Mucosa of gallbladder (tissue), 1 donor: ENCODE measurements around the gene VWA7. TPM values are rescaled to one million over a fixed set of nuclear protein-coding genes. Genes with fewer than 3 reads are reported as not detected.
"Not testable (repeated sequence)": the region's sequence is repeated elsewhere in the genome, so short reads cannot be mapped to it uniquely, and the experiment has no call there.

Experiments used
- DNase-seq: peaks from one replicate; pipeline ENCODE4 v3.0.0-alpha.2; 2020; ENCODE audit warnings: low spot score
- total RNA-seq: library from RNA; stranded (reverse); gene quantifications from one replicate; pipeline ENCODE4 v1.2.1, GENCODE V29; 2021
- donor health status: DM: no; HTN: no; CAD: no.

The VWA7 gene, protein sequence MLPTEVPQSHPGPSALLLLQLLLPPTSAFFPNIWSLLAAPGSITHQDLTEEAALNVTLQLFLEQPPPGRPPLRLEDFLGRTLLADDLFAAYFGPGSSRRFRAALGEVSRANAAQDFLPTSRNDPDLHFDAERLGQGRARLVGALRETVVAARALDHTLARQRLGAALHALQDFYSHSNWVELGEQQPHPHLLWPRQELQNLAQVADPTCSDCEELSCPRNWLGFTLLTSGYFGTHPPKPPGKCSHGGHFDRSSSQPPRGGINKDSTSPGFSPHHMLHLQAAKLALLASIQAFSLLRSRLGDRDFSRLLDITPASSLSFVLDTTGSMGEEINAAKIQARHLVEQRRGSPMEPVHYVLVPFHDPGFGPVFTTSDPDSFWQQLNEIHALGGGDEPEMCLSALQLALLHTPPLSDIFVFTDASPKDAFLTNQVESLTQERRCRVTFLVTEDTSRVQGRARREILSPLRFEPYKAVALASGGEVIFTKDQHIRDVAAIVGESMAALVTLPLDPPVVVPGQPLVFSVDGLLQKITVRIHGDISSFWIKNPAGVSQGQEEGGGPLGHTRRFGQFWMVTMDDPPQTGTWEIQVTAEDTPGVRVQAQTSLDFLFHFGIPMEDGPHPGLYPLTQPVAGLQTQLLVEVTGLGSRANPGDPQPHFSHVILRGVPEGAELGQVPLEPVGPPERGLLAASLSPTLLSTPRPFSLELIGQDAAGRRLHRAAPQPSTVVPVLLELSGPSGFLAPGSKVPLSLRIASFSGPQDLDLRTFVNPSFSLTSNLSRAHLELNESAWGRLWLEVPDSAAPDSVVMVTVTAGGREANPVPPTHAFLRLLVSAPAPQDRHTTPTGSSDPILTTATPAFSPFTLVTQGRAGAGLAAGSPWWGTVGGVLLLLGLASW
- total RNA-seq = 18.5 TPM

DNA sequence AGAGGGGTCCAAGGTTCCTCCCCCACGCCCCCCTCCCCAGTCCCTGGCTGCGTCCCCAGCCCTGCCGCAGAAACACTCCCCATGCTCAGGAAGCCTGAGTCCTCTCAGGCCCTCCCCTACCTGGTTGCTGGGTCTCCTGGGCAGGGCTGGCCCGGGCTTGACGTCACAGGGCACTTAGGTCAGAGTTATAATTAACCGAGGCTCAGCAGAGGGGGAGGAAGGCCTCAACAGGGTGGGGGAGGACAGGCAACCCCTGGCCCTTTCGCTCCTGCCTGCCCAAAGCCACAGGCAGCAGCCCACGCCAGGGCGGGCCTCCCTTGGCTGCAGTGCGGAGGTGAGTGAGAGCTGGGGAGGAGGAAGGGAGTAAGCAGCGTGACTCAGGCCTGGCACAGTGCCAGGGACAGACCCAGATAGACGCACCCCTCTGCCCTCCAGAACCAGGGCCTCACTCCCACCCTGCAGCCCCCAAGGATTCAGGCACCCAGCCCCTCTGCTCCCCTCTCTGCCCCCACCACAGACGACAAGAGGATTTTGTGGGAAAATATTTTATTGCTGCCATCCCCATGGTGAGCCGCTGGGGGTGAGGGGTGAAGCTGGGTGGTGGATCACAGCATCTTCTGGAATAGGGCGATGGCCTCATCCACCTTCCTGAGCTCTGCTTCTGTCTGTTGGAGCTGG lies at the start of gene VWA7:
TSS of gene VWA7 (minus strand) at position 340 of the 678 bp plus-strand sequence. CDS start 549 bp downstream, outside the sequence.
- peak; percentile 84 for DNase-seq

DNA sequence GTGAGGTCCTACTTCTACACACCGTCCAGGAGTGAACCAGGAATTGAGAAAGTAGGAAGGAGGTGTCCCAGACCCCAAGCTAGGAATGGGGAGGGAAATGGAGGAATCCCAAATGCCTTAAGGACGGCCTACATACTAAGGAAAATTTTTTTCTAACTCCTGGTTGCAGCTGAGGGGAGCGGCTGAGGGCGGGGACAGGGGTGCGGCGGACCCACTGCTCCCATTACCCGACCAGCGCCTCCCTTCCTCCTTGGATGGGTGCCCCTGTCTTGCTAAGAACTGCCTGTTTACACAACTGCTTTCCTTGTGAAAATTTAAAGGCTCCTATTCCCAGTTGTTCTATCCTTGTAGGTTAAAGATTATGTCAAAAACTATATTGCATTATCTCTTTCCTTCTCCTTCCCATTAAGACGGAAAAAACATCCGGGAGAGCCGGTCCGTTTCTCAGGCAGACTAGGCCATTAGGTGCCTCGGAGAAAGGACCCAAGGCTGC lies 49.7 kb upstream of the VWA7 start:
- DNase-seq = peak; percentile 88

DNA sequence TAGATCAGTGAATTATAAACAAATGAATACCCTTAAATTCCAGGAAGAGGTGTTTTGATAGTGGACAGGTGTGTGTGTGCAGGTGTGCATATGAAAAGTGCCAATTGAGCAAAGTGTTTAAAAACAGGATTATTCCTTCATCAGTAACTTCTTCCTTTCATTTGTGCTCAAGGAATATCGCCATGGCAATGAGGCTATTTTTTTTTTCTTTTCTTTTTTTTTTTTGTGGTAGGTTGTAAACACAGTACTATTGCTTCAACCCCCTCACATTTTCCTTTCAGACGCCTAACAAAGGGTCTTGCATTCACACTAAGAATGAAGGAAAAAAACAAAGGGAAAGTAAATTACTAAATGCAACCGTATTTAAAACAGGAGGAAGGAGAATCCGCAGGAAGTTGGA lies 48.4 kb upstream of the VWA7 start:
- DNase-seq = no peak

DNA sequence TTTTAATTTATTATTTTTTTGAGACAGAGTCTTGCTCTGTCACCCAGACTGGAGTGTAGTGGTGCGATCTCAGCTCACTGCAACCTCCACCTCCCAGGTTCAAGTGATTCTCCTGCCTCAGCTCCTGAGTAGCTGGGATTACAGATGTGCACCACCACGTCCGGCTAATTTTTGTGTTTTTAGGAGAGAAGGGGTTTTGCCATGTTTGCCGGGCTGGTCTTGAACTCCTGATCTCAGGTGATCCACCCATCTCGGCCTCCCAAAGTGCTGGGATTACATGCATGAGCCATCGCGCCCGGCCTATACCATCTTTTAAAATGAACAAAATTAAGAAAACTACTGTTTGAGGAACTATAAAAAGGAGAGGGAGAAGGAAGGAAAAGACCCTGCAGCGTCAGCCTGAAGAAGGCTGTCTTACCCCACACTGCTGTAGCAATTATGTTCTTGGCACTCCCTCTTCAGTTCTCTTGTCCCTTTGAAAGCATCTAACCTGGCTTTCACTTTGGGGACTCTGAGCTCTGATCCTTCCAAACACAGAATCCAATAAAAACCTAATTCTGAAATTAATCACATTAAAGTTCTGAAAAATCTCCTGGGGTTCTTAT lies 46.6 kb upstream of the VWA7 start:
- not testable (repeated sequence) for DNase-seq

DNA sequence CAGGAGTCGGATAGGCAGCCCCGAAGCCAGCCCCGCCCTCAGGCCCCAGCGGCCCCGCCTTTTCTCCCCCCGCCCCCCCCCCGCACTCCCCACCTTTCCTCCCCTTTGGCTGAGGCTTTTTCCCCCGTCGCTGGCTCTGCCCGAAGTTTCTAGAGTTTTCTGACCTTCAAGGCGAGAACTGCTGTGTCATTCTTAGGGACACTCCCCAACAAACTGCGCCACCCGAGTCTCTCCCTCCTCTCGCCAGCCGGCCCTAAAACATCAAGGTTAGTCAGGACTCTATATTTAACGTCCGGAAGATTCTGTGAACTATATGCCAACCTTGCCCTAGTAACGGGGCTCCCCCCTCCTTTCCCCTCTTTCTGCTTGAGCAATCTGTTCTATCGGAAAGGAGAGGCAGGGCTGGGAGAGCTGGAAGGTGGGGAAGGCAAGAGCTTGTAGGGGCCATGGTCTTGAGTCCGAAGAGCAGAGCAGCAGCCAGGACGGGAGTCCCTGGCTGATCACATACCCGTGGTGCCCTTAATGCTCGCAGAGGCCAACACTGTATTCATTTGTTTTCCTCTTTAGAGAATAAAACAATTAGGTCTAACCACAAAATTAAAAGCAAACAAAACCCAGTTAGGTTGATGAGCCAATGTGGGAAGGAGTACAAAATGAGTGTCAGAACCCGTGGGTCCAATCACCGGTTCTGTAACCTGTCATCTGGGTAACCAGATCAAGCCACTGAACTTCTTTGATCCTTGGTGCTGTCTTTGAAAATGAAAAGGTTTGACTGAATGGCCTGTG lies 45.1 kb upstream of the VWA7 start:
- DNase-seq = peak; percentile 91

DNA sequence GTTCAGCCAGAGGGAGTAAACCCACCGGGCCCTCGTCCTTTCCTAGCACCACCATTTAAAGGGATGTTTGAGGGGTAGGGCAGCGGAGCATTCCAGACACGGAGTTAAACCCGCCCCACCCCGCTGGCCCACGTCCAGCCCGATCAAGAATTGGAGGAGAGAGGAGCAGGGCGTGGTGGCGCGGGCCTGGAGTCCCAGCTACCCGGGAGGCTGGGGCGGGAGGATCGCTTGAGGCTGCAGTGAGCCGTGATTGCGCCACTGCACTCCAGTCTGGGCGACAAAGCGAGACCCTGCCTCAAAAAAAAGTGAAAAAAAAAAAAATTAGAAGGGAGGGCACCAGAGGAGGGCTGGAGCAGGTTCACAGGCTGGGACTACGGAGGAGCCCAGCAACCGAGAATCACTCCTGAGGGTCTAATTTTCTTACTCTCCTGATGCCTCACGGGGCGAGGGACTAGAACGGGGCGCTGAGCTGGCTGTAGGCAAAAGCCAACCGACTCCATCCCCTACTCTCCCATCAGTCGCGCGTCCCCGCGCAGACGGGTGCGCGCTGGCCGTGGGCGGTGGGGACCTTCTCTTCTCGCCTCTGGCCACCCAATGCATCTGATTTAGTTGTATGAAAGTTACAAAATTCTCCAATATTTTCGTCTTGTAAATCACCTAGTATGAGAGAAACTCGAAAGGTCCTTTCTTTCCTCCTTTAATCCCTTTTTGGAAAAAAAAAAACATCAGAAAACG lies 44.3 kb upstream of the VWA7 start:
- DNase-seq = peak; percentile 63

DNA sequence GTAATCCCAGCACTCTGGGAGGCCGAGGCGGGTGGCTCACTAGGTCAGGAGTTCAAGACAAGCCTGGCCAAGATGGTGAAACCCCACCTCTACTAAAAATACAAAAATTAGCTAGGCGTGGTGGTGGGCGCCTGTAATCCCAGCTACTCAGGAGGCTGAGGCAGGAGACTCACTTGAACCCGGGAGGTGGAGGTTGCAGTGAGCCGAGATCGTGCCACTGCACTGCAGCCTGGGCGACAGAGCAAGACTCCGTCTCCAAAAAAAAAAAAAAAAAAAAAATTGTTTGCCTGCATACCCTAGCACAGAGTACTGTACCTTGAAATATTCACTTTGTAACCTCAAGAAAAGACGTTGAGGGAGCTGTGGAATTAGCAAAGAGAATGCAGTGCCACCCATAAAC lies 43.3 kb upstream of the VWA7 start:
- DNase-seq = not testable (repeated sequence)

DNA sequence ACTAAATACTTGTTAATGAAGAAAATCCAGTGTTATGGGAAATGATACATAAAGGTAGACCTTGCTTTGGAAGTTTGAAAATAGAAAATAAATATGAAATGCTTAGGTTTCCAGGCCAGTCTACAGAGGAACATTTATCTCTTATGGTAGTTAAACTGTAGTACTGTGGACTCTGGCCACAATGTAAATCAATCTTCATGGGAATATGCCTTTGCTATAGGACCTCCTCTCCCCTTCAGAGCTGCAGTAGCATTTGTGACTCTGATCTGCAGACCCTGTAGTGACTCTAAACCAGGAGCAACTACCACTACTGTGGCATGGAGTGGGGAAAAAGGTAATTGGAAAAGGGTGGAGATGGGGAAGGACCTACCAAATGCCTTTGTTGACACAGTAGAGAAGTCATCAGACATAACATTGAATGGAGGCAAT lies 42.8 kb upstream of the VWA7 start:
- DNase-seq = no peak

DNA sequence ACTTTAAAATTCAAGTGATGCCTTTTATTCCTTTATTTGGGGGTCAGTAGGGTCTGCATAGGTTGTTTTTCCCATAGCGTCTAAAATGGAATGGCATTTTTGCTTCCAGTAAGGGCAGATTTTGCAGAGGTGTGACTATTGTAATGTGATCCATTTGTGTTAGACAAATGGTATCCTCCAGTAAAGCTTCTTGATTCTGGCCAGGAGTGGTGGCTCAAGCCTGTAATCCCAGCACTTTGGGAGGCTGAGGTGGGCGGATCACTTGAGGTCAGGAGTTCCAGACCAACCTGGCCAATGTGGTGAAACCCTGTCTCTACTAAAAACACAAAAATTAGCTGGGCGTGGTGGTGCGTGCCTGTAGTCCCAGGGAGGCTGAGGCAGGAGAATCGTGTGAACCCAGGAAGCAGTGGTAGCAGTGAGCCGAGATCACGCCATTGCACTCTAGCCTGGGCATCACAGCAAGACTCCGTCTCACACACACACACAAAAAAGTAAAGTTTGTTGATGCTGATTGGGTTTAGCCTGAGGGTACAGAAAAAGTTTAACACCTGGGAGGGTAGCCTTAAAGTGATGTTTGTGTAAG lies 40.9 kb upstream of the VWA7 start:
- not testable (repeated sequence) for DNase-seq

DNA sequence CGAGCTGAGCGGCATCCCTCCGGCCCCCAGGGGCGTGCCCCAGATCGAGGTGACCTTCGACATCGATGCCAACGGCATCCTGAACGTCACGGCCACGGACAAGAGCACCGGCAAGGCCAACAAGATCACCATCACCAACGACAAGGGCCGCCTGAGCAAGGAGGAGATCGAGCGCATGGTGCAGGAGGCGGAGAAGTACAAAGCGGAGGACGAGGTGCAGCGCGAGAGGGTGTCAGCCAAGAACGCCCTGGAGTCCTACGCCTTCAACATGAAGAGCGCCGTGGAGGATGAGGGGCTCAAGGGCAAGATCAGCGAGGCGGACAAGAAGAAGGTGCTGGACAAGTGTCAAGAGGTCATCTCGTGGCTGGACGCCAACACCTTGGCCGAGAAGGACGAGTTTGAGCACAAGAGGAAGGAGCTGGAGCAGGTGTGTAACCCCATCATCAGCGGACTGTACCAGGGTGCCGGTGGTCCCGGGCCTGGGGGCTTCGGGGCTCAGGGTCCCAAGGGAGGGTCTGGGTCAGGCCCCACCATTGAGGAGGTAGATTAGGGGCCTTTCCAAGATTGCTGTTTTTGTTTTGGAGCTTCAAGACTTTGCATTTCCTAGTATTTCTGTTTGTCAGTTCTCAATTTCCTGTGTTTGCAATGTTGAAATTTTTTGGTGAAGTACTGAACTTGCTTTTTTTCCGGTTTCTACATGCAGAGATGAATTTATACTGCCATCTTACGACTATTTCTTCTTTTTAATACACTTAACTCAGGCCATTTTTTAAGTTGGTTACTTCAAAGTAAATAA lies 40.2 kb upstream of the VWA7 start:
- not testable (repeated sequence) for DNase-seq

DNA sequence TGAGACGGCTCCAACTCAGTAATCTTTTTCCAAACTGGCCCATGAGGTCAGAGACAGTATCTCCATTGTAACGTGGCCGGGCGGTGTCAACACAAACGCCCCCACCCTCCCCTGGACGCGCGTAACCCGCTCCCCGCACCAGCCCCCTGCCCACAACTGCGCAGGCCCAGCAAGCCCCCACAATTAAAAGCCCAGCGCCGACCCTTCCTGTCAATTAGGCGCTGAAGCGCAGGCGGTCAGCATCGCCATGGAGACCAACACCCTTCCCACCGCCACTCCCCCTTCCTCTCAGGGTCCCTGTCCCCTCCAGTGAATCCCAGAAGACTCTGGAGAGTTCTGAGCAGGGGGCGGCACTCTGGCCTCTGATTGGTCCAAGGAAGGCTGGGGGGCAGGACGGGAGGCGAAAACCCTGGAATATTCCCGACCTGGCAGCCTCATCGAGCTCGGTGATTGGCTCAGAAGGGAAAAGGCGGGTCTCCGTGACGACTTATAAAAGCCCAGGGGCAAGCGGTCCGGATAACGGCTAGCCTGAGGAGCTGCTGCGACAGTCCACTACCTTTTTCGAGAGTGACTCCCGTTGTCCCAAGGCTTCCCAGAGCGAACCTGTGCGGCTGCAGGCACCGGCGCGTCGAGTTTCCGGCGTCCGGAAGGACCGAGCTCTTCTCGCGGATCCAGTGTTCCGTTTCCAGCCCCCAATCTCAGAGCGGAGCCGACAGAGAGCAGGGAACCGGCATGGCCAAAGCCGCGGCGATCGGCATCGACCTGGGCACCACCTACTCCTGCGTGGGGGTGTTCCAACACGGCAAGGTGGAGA lies 38.1 kb upstream of the VWA7 start, which contains the start of the genes HSPA1A and HSPA1L:
TSS of gene HSPA1A (plus strand) at position 519 of the 814 bp plus-strand sequence. CDS start at position 733, 214 bp downstream.
TSS of gene HSPA1L (minus strand) at position 259 of the 814 bp plus-strand sequence. CDS start 3,311 bp downstream, outside the sequence.
- peak; percentile 97 for DNase-seq

DNA sequence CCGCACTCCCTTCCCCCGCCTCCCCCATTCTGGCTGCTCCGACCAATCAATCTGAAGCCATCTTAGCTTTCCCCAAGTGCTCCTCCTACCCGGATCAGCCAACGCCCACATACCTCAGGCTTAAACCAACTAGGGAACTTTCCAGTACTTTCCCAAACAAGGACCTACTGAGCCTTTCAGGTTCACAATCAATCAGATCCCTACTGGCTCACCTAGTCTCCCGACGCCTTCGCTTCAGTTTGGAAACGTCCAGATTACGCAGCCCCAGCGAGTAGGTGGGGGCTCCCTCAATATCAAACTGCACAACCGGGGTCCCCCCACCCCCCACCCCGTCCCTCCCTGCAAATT lies 37.5 kb upstream of the VWA7 start:
- peak; percentile 97 for DNase-seq

DNA sequence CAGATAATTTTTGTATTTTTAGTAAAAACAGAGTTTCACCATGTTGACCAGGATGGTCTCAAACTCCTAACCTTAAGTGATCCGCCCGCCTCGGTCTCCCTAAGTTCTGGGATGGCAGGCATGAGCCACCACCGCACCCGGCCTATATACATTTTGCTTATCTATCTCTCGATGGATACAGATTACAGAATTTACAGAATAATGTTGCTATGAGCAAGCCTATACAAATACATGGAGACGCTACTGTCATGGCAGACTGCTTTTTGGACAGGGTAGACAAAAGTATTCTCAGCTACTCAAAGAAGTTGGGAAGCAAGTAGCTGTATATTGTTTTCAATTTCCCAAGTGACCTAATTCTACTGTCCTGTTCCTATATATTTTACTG lies 36.3 kb upstream of the VWA7 start:
- DNase-seq = no peak

DNA sequence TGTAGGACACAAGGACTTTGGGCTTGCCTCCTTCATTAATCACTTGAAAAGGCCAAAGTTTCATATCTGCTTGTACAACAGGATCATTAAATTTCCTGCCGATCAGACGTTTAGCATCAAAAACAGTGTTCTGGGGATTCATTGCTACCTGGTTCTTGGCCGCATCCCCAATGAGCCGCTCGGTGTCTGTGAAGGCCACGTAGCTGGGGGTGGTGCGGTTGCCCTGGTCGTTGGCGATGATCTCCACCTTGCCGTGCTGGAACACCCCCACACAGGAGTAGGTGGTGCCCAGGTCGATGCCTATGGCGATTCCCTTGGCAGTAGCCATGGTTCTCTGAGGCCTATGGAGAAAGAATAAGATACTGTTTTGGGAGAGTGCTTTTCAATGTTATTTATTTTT lies 34.5 kb upstream of the VWA7 start:
- no peak for DNase-seq

DNA sequence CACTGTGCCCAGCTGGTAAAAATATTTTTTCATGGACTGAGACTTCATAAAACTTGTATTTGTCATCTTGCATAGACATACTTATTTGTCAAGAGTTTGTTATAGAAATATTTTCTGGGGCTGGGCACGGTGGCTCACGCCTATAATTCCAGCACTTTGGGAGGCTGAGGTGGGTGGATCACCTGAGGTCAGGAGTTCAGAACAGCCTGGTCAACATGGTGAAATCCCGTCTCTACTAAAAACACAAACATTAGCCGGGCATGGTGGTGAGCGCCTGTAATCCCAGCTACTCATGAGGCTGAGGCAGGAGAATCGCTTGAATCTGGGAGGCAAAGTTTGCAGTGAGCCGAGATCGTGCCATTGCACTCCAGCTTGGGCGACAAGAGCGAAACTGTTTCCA lies 31.5 kb upstream of the VWA7 start:
- not testable (repeated sequence) for DNase-seq

DNA sequence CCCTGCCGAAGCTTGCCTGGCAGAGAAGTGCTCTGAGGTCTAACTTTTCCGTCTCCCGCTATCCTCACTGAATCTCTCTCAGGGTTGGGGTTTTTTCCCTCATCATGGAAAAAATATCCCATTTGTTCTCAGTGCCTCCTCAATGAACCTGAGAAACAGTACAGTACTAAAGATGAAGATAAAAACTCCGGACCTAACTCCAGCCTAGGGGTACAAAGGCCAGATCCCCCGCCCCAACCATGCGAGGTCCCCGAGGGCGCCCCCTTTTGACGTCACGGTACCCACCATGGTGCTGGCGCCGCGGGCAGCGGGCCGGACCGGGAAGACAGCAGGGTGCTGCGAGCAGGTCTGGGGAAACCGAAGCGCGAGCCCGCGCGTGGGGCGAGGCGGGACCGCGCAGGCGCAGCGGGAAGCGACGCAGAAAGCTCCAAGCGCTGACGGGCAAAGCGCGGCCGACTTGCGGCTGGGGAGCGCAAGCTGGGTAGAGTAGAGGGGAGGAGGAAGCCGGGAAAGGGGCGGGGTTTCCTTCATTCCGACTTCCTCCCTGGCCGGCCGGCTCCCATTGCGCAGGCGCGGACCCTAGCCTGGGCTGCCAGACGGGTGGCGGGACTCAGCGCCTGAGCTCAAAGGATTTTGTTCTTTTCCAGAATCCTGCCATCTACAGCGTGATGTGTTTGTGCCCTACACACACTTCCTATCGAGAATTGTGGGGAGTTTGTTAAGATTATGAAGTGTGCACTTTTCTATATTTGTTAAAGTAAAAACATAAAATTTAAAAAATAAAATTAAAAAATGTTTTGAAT lies 29.5 kb upstream of the VWA7 start, which contains the start of gene LSM2:
TSS of gene LSM2 (minus strand) at position 497 of the 803 bp plus-strand sequence. CDS start at position 288, 209 bp downstream.
- peak; percentile 98 for DNase-seq
